ENCODE results near the gene ZNF837.

Gene ZNF837

GRCh38 chr19:58372311-58373133 lies 8.3 kb downstream of the ZNF837 start:
- no peaks in the 10 kb centered on the region for H3K9me3 ChIP-seq (ENCODE audit: control insufficient read depth in 5 of 5, low read length in 5 of 5)
- H3K9ac ChIP-seq (ENCODE audit: low read length in 5 of 5), result no peak overlapping the region
- peaks cover 0 to 3% (median 0%) of the 10 kb centered on the region in 5 donors for H3K36me3 ChIP-seq (ENCODE audit: control insufficient read depth in 5 of 5, insufficient read depth in 5 of 5, low read length in 5 of 5)
- peaks cover 0 to 4% (median 0%) of the 10 kb centered on the region in 5 donors for H3K4me1 ChIP-seq (ENCODE audit: control insufficient read depth in 5 of 5, insufficient read depth in 5 of 5, low read length in 5 of 5)
- H3K4me3 ChIP-seq (ENCODE audit: low read depth in 1 of 5, low read length in 5 of 5), result no peak overlapping the region
- H3K27ac ChIP-seq (ENCODE audit: low read depth, low read length), result no peak overlapping the region
- H3K27me3 ChIP-seq (ENCODE audit: control insufficient read depth in 5 of 5, insufficient read depth in 4 of 5, low read length in 5 of 5), result no peaks in the 10 kb centered on the region

GRCh38 chr19:58368561-58369360 lies 12.1 kb downstream of the ZNF837 start:
- Histone ChIP-seq H3K4me3 (ENCODE audit: low read depth in 1 of 5, low read length in 5 of 5) (no peak overlapping the region), H3K27ac (ENCODE audit: low read depth, low read length) (no peak overlapping the region), H3K9ac (ENCODE audit: low read length in 5 of 5) (no peak overlapping the region), H3K9me3 (ENCODE audit: control insufficient read depth in 5 of 5, low read length in 5 of 5) (no peaks in the 10 kb centered on the region), H3K36me3 (ENCODE audit: control insufficient read depth in 5 of 5, insufficient read depth in 5 of 5, low read length in 5 of 5) (peaks cover 0 to 3% (median 0%) of the 10 kb centered on the region in 5 donors), H3K4me1 (ENCODE audit: control insufficient read depth in 5 of 5, insufficient read depth in 5 of 5, low read length in 5 of 5) (peaks cover 0 to 4% (median 0%) of the 10 kb centered on the region in 5 donors), H3K27me3 (ENCODE audit: control insufficient read depth in 5 of 5, insufficient read depth in 4 of 5, low read length in 5 of 5) (no peaks in the 10 kb centered on the region)

- Histone ChIP-seq H3K9ac (ENCODE audit: low read length in 5 of 5) (no peak overlapping the region), H3K4me1 (ENCODE audit: control insufficient read depth in 5 of 5, insufficient read depth in 5 of 5, low read length in 5 of 5) (peaks cover 0 to 4% (median 0%) of the 10 kb centered on the region in 5 donors), H3K9me3 (ENCODE audit: control insufficient read depth in 5 of 5, low read length in 5 of 5) (no peaks in the 10 kb centered on the region), H3K27me3 (ENCODE audit: control insufficient read depth in 5 of 5, insufficient read depth in 4 of 5, low read length in 5 of 5) (no peaks in the 10 kb centered on the region), H3K27ac (ENCODE audit: low read depth, low read length) (no peak overlapping the region), H3K36me3 (ENCODE audit: control insufficient read depth in 5 of 5, insufficient read depth in 5 of 5, low read length in 5 of 5) (peaks cover 0 to 3% (median 0%) of the 10 kb centered on the region in 5 donors), H3K4me3 (ENCODE audit: low read depth in 1 of 5, low read length in 5 of 5) (no peak overlapping the region)
These were observed 13.0 kb downstream of the ZNF837 start for GRCh38 chr19:58367698-58368454.

- Histone ChIP-seq H3K27me3 (ENCODE audit: control insufficient read depth in 5 of 5, insufficient read depth in 4 of 5, low read length in 5 of 5) (no peaks in the 10 kb centered on the region), H3K4me1 (ENCODE audit: control insufficient read depth in 5 of 5, insufficient read depth in 5 of 5, low read length in 5 of 5) (peaks cover 0 to 9% (median 5%) of the 10 kb centered on the region in 5 donors), H3K9ac (ENCODE audit: low read length in 5 of 5) (no peak overlapping the region), H3K4me3 (ENCODE audit: low read depth in 1 of 5, low read length in 5 of 5) (no peak overlapping the region), H3K27ac (ENCODE audit: low read depth, low read length) (no peak overlapping the region), H3K9me3 (ENCODE audit: control insufficient read depth in 5 of 5, low read length in 5 of 5) (no peaks in the 10 kb centered on the region), H3K36me3 (ENCODE audit: control insufficient read depth in 5 of 5, insufficient read depth in 5 of 5, low read length in 5 of 5) (peaks cover 0 to 3% (median 0%) of the 10 kb centered on the region in 5 donors)
These were observed 14.0 kb downstream of the ZNF837 start for GRCh38 chr19:58366585-58367430.

- Histone ChIP-seq H3K27me3 (ENCODE audit: control insufficient read depth in 5 of 5, insufficient read depth in 4 of 5, low read length in 5 of 5) (no peaks in the 10 kb centered on the region), H3K4me3 (ENCODE audit: low read depth in 1 of 5, low read length in 5 of 5) (no peak overlapping the region), H3K27ac (ENCODE audit: low read depth, low read length) (no peak overlapping the region), H3K36me3 (ENCODE audit: control insufficient read depth in 5 of 5, insufficient read depth in 5 of 5, low read length in 5 of 5) (peaks cover 0 to 3% (median 0%) of the 10 kb centered on the region in 5 donors), H3K9ac (ENCODE audit: low read length in 5 of 5) (no peak overlapping the region), H3K9me3 (ENCODE audit: control insufficient read depth in 5 of 5, low read length in 5 of 5) (no peaks in the 10 kb centered on the region), H3K4me1 (ENCODE audit: control insufficient read depth in 5 of 5, insufficient read depth in 5 of 5, low read length in 5 of 5) (peaks cover 0 to 13% (median 8%) of the 10 kb centered on the region in 5 donors)
These were observed 16.7 kb downstream of the ZNF837 start for GRCh38 chr19:58364146-58364545.

GRCh38 chr19:58362272-58362994 lies 18.4 kb downstream of the ZNF837 start, which contains the start of gene ZNF497:
TSS of gene ZNF497 (minus strand) at chr19:58362751. CDS start at chr19:58357635, 5,116 bp downstream.
- peak within 1 kb of the TSS; percentile 77 to 95 (median 92) for H3K9ac ChIP-seq (ENCODE audit: low read length in 5 of 5)
- no peaks in the 10 kb centered on the region for H3K9me3 ChIP-seq (ENCODE audit: control insufficient read depth in 5 of 5, low read length in 5 of 5)
- peak within 1 kb of the TSS; percentile 96 for H3K27ac ChIP-seq (ENCODE audit: low read depth, low read length)
- H3K36me3 ChIP-seq (ENCODE audit: control insufficient read depth in 5 of 5, insufficient read depth in 5 of 5, low read length in 5 of 5), result no peaks in the 10 kb centered on the region
- peaks cover 0 to 7% (median 4%) of the 10 kb centered on the region in 5 donors for H3K27me3 ChIP-seq (ENCODE audit: control insufficient read depth in 5 of 5, insufficient read depth in 4 of 5, low read length in 5 of 5)
- H3K4me1 ChIP-seq (ENCODE audit: control insufficient read depth in 5 of 5, insufficient read depth in 5 of 5, low read length in 5 of 5), result peaks cover 0 to 13% (median 11%) of the 10 kb centered on the region in 5 donors
- peak within 1 kb of the TSS; percentile 79 to 98 (median 89) for H3K4me3 ChIP-seq (ENCODE audit: low read depth in 1 of 5, low read length in 5 of 5)

- H3K9ac ChIP-seq (ENCODE audit: low read length in 5 of 5), result peak overlapping the region; percentile 77 to 95 (median 92)
- H3K9me3 ChIP-seq (ENCODE audit: control insufficient read depth in 5 of 5, low read length in 5 of 5), result peaks cover 0 to 2% (median 0%) of the 10 kb centered on the region in 5 donors
- peaks cover 0 to 18% (median 15%) of the 10 kb centered on the region in 5 donors for H3K4me1 ChIP-seq (ENCODE audit: control insufficient read depth in 5 of 5, insufficient read depth in 5 of 5, low read length in 5 of 5)
- H3K27me3 ChIP-seq (ENCODE audit: control insufficient read depth in 5 of 5, insufficient read depth in 4 of 5, low read length in 5 of 5), result peaks cover 0 to 10% (median 7%) of the 10 kb centered on the region in 5 donors
- H3K4me3 ChIP-seq (ENCODE audit: low read depth in 1 of 5, low read length in 5 of 5), result peak overlapping the region; percentile 79 to 98 (median 89)
- H3K36me3 ChIP-seq (ENCODE audit: control insufficient read depth in 5 of 5, insufficient read depth in 5 of 5, low read length in 5 of 5), result no peaks in the 10 kb centered on the region
- peak overlapping the region; percentile 96 for H3K27ac ChIP-seq (ENCODE audit: low read depth, low read length)
These were observed 18.9 kb downstream of the ZNF837 start for GRCh38 chr19:58361900-58362271.

GRCh38 chr19:58357481-58358145 lies 23.2 kb downstream of the ZNF837 start:
- H3K9me3 ChIP-seq (ENCODE audit: control insufficient read depth in 5 of 5, low read length in 5 of 5), result peaks cover 0 to 3% (median 0%) of the 10 kb centered on the region in 5 donors
- peaks cover 18 to 43% (median 35%) of the 10 kb centered on the region in 5 donors for H3K27me3 ChIP-seq (ENCODE audit: control insufficient read depth in 5 of 5, insufficient read depth in 4 of 5, low read length in 5 of 5)
- H3K36me3 ChIP-seq (ENCODE audit: control insufficient read depth in 5 of 5, insufficient read depth in 5 of 5, low read length in 5 of 5), result no peaks in the 10 kb centered on the region
- H3K27ac ChIP-seq (ENCODE audit: low read depth, low read length), result no peak overlapping the region
- H3K9ac ChIP-seq (ENCODE audit: low read length in 5 of 5), result no peak overlapping the region
- peaks cover 0 to 30% (median 23%) of the 10 kb centered on the region in 5 donors for H3K4me1 ChIP-seq (ENCODE audit: control insufficient read depth in 5 of 5, insufficient read depth in 5 of 5, low read length in 5 of 5)
- no peak overlapping the region for H3K4me3 ChIP-seq (ENCODE audit: low read depth in 1 of 5, low read length in 5 of 5)

All from subcutaneous abdominal adipose tissue (tissue), 5 donors.